ENCODE measurements around the gene GDF11.

DNA sequence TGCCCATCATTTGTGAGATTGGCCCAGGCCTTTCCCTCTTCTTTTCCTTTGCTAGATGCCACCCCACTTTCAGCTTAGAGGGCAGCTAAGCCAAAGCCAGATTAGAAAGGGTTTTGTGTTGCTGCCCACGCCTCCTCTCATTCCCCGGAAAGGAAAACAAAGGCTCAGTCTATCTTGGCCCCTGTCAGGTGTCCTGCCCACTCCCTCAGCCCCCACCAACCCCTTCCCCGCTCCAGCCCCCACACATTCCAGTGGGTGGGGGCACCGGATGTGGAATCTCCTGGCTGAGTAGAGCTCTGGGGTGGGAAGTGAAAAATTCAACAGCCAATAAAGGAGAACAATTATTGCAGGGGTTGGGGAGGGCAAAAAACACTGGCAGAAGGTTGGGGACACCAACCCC, 24.9 kb upstream of the GDF11 start:
- TF ChIP-seq EZH2 (IDR thresholded peaks at IDR 0.05; ENCODE audit: borderline replicate concordance, low read length) = no peak
- TF ChIP-seq, protein P1, sequence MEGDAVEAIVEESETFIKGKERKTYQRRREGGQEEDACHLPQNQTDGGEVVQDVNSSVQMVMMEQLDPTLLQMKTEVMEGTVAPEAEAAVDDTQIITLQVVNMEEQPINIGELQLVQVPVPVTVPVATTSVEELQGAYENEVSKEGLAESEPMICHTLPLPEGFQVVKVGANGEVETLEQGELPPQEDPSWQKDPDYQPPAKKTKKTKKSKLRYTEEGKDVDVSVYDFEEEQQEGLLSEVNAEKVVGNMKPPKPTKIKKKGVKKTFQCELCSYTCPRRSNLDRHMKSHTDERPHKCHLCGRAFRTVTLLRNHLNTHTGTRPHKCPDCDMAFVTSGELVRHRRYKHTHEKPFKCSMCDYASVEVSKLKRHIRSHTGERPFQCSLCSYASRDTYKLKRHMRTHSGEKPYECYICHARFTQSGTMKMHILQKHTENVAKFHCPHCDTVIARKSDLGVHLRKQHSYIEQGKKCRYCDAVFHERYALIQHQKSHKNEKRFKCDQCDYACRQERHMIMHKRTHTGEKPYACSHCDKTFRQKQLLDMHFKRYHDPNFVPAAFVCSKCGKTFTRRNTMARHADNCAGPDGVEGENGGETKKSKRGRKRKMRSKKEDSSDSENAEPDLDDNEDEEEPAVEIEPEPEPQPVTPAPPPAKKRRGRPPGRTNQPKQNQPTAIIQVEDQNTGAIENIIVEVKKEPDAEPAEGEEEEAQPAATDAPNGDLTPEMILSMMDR (IDR thresholded peaks at IDR 0.05; ENCODE audit: low read length) = no peak
